Anterior cingulate cortex (tissue), 58 donors: ENCODE results near the gene MAP2K5.

Experiments
- DNase-seq, 58 donors: peaks; one replicate each; lab custom pipeline; 2025; lab: John Stamatoyannopoulos, UW

Gene MAP2K5

GRCh38 chr15:67745073-67746006 lies 202.8 kb downstream of the MAP2K5 start:
- no peak for DNase-seq

- no peak for DNase-seq
Observed at GRCh38 chr15:67746022-67746421, 203.5 kb downstream of the MAP2K5 start.

DNA sequence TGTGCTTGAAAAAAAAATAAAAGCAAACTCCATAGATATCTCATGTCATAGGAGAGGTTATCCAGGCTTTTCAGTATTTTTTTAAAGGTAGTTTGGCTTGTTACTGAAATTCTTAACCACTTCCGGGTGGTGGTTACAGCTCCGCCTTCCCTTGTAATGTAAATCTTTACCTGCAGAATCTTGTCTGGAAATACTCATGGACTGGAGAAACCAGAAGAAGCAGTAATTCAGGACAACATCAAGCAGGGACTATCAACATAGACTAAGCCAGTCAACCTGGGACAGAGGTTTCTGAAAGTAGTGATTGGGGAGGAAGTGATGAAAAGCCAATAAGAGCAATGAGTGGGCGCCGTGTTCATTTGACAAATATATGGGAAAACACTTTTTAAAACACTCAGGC lies 203.9 kb downstream of the MAP2K5 start:
- no peak for DNase-seq

DNA sequence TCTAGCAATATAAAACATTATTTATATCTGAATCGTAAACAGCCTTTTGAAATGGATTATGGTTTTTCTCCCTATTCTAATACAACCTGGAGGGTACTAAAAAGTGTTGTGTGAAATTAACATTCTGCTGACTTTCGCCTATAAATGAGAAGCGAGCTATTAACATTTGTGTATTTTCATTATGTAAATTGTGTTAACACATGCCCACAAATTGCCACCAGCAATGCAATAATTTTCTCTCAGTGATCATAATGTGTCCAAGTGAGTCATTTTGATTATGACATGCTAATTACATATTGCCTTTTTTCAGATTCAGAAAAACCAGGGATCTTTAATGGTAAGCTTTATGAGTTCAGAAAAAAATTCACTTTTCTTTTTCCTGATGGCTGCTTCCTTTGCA lies 205.4 kb downstream of the MAP2K5 start:
- no peak for DNase-seq

GRCh38 chr15:67750371-67750770 lies 207.9 kb downstream of the MAP2K5 start:
- DNase-seq = no peak

DNA sequence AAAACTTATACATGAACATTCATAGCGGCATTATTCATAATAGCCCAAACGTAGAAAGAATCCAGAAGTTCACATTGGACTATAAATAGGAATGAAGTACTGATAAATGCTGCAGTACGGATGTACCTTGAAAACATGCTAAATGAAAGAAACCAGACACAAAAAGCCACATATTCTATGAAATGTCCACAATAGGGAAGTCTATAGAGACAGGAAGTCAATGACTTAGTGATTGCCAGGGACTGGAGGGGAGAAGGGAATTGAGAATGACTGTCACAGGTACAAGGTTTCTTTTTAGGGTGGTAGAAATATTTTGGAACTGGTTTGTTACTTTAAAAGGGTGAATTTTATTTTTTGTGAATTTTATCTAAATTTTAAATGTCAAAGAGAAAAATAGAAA lies 211.4 kb downstream of the MAP2K5 start:
- no peak for DNase-seq

GRCh38 chr15:67755264-67755663 lies 212.8 kb downstream of the MAP2K5 start:
- no peak for DNase-seq

DNA sequence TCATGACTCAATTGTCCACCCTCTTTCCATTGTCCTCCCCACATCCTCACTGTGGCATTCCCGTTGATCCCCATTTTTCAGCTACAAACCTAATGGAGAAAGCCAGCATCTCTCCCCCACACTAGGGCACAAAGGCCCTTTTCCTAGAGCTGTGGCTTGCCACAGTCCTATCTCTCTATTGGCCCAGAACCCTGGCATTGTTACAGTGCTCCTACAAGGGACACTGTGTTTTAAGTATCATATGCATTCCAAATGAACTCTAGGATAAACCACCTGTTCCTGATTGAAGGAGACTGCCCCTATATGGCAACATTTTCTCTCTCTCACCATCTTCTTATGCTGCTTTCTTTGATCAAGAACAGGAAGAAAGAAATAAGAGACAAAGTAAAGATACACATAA lies 213.4 kb downstream of the MAP2K5 start:
- DNase-seq = peak in 2 of 58 donors; percentile 1 to 5

DNA sequence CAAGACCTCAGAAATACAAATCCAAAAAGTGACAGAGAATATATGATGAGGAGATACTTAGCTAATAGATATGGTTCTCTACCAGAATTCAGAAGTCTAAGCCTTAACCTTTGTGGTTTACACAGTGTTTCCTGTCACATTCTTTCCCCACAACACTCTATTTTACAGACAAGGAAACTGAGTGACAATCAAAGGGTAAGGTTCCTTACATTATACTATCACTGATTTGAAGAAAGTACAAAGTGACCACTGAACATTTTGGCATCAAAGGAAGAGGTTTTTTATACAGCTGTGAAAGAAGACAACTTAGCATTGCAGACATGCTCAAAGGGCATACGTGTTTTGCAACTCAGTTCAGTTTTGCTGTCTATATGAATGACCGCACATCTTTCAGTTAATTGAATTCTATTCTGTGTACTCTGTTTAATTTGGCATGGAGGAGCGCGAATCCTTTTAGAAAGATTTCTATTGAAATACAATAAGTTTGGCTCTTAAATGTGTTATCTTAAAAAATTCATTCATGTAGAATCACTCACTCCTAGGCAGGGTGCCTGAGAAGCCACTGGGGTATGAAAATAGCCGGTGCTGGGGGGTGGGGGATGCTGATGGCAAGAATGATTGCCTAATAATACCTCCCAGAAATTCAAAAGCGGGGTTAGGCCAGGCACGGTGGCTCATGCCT lies 216.3 kb downstream of the MAP2K5 start:
- no peak for DNase-seq

DNA sequence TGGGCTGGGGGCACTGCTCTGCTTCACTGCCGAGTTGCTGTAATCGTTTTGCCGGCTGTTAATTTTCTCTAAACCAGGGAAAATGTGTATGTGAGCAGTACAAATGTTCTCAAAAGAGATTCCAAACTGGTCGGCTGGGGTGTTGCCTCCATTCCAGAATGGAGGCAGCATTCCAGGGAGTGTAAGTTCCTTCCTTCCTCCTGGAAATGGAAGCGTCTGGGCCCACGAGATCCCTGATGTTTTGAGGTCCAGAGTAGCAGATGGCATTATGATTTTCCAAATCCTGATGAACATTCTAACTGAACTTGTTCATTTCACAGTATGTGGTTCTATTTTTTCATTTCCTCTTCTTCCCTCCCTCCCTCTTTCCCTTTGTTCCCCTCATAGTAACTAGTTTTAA lies 218.4 kb downstream of the MAP2K5 start:
- DNase-seq = no peak

DNA sequence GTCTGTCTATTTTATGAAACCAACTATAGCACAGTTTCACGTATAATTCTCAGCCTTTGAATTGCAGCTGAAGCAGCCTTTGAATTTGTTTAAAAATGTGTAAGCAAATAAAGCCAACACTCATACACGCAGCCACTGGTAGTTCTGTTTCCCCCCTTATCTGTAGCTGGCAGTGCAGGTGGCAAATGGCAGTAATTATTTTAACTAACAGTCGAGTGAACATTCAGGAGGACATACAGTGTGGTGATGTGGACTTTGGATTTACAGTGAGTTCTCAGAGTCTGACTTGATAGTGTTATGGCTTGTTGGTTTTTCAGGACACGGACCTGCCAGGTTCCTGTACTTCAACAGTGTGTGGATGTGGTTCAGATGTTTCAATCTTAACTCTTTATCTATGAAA lies 218.8 kb downstream of the MAP2K5 start:
- no peak for DNase-seq

DNA sequence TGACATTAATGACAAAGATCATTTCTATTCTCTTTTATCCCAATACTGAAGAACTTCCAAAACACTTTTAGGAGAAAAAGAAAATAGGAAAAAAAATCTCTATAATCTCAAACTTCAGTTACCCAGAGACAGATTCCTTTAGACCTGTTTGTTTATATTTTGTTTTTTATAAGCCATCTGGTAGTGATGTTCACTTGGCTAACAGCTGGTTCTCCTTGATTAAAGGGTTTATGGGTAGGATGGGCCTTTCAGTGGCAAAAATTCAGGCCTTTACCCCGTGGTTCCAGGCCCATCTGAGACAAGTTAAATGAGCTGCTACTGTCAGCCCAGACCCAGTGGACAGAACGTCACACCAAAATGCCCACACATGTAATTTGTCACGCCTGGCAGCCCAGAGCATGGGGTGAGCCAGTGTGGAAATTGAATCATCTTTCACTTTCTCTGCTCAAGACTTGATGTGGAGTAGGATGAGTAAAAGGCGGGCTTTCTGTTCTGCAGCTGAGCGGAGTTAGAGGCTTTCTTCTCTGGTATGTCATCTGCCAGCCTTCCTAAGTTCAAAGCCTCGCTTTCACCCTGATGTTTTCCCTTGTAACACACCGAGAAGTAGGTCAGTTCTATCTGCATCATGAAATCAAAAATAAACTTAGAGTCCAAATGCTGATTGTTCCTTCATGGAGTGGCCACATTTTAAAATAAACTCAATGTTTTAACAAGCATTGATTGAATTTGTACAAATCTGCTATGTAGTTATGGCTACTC lies 220.3 kb downstream of the MAP2K5 start:
- DNase-seq = no peak

- no peak for DNase-seq
Observed at GRCh38 chr15:67765701-67766100, 223.2 kb downstream of the MAP2K5 start.

DNA sequence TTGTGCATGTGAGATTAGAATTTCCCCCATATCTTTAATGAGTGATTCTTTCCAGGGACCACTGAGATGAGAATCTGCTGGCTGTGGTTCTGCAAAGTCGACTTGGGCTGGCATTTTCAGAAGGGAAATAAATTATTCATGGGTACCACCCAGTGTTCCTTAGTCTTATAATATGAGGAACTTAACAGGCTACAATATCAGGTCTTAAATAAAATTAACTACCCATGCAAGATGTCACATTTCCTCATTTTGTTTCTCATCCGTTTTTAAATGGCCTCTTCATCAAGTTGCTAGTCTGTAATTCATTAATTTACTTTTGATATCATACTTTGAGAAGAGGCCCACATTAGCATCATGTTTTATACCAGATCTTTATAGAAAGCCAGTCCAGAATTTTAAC lies 224.5 kb downstream of the MAP2K5 start:
- DNase-seq = no peak

DNA sequence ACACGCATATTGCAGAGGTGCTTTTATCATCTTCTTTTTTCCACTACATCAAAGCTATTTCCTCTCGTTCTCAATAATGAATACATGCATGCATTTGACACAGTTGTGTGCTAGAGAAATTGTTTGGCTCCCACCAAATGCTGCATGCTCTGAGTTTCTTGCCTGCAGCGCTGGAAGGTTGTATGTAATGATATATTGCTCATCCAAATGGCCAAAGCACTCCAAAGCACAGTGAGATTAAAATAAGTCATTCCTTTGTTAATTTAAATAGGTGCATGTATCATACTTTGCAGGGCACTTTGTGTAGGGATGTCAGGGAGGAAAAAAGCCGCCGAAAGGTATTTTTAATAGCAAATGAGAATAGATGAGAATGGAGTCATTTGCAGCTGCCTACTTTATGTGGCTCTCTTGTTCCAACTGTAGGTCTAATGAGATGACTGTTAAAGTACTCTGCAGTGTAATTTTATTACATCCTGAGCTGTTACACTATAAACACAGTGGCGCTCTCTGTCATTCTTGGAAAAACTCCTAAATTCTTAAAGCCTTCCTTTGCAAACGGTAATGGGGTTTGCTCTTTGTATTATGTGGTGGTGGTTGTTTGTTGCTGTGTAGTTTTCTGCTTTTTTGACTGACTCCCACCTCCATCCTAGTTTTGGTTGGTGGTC lies 225.9 kb downstream of the MAP2K5 start:
- DNase-seq = no peak

GRCh38 chr15:67769497-67770357 lies 227.2 kb downstream of the MAP2K5 start:
- no peak for DNase-seq

GRCh38 chr15:67770358-67770628 lies 227.8 kb downstream of the MAP2K5 start:
- DNase-seq = no peak

- no peak for DNase-seq
Observed at GRCh38 chr15:67771189-67771800, 228.8 kb downstream of the MAP2K5 start.

- no peak for DNase-seq
Observed at GRCh38 chr15:67774626-67775025, 232.1 kb downstream of the MAP2K5 start.
